T-helper 17 cell (primary cell): ENCODE results near the gene IKZF2. TPM values are rescaled to one million over a fixed set of nuclear protein-coding genes. Genes with fewer than 3 reads are reported as not detected.

ENCODE experiments used
- ATAC-seq: fragments of 150-1000 bp; cut with Tn5 transposase; 2 replicates; pipeline ENCODE4 v1.10.0; 2021; ENCODE audit warnings: mild to moderate bottlenecking, moderate library complexity
- DNase-seq, 3 donors: peaks; one replicate each; pipeline versions ENCODE4 v3.0.0 to v3.0.0-alpha.2; 2020 to 2021
- H3K9me3 ChIP-seq: one replicate; pipeline ENCODE4 v1.7.0; 2013; ENCODE audit warnings: low read length, mild to moderate bottlenecking; ENCODE audit not compliant: control insufficient read depth, poor library complexity, severe bottlenecking
- H3K27ac Mint-ChIP-seq: one replicate; pipeline ENCODE4 v1.8.0; 2022; ENCODE audit warnings: mild to moderate bottlenecking, moderate library complexity, mixed read lengths
- H3K27me3 Mint-ChIP-seq: one replicate; pipeline ENCODE4 v1.8.0; 2022; ENCODE audit warnings: mixed read lengths
- H3K36me3 Mint-ChIP-seq: one replicate; pipeline ENCODE4 v1.8.0; 2022; ENCODE audit warnings: low read depth, mixed read lengths
- H3K4me1 Mint-ChIP-seq: one replicate; pipeline ENCODE4 v1.8.0; 2022; ENCODE audit warnings: mild to moderate bottlenecking, mixed read lengths
- H3K4me3 Mint-ChIP-seq: one replicate; pipeline ENCODE4 v1.8.0; 2022; ENCODE audit warnings: mild to moderate bottlenecking, moderate library complexity, mixed read lengths
- total RNA-seq, 4 donors: library from RNA in 2 of 4; stranded (reverse) in 2 of 4; gene quantifications; one replicate each; pipeline ENCODE4 v1.2.3 and lab custom pipeline; 2022 to 2026

IKZF2 gene
- total RNA-seq, 2 donors from 2014 or later, result 11.9 to 23.9 TPM

DNA sequence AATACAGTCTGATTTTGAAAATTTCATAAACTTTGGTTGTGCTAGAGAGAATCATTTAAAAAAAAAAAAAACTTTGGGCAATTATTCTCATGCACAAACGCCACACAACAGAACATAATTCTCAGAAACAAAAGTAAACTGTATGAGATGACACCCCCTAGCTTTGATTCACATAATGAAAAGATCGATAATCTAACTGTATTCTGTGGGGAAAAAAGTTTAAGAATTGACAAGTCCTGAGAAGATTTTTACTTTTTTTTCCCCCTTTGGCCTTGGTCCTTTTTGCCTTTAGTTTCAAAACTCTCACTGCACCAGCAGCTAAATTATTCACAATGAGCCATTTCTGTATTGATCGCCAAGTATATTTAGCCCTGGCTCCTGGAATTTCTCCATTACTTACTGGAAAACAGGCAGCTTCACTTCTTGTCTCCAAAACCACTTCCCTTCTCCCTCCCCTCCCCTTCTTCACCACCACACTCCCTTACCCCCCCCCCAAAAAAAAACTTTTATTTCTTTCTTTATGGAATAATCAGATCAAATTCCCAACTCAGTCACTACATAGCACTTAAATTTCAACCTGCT is 2.0 kb downstream of the IKZF2 start:
- Mint-ChIP-seq H3K4me3 (peak overlapping the region; percentile 91), H3K4me1 (peaks cover 19% of the 10 kb centered on the region), H3K27me3 (peaks cover 27% of the 10 kb centered on the region), H3K36me3 (no peaks in the 10 kb centered on the region), H3K27ac (peak overlapping the region; percentile 84)
- H3K9me3 ChIP-seq, result no peaks in the 10 kb centered on the region
- no peak for ATAC-seq
- no peak for DNase-seq

DNA sequence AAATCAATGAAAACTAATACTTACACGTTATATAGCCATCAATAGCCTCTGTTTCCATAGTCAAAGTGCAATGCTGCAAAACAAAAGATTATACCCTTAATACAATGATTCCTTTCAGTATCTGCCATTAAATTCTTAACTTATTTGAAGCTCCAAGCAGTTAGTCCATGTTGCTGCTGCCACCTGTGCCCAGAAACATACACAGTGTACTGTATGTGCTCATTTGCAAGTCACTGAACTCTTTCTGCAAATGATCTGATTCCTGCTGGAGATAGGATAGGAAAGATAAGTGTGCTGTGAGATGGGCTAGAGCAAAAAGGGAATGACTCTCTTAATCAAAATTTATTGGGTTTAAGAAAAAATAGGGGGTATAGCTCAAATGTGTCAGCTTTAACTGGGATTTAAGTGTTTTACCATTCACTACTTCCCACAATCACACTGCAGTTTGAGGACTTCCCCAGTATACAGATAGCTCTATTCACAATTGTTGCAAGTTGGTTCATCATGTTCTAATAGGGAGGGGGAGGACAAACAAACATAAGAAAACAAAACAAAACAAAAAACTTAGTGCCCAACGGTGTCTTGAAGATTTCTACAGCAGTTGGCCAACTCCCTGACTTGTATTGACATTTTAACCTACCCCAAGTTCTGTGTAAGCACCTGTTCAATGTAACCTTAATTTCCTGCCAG is 2.7 kb downstream of the IKZF2 start:
- no peaks in the 10 kb centered on the region for H3K9me3 ChIP-seq
- Mint-ChIP-seq H3K27ac (peak overlapping the region; percentile 84), H3K27me3 (peaks cover 27% of the 10 kb centered on the region), H3K4me1 (peaks cover 19% of the 10 kb centered on the region), H3K36me3 (no peaks in the 10 kb centered on the region), H3K4me3 (peak overlapping the region; percentile 91)
- DNase-seq, result no peak
- no peak for ATAC-seq

DNA sequence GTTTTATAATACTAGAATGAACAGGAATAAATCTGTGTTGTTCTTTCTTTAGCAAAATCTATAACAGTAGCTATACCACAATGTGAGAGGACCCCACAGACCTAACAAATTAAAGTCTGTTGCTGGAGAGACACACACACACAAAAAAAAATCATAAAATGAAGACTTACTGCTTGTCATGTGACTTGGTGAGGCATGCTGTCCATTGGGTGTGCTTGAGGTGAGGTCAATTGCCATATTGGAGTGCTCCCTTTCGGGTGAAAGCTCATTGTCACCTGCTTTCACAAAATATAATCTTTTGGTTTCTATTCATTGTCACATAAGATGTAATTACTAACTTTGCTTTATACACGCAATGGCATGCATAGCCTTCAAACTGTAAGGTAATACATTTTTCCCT is 3.9 kb downstream of the IKZF2 start:
- Mint-ChIP-seq H3K27ac (no peak overlapping the region), H3K4me3 (no peak overlapping the region), H3K27me3 (peaks cover 27% of the 10 kb centered on the region), H3K4me1 (peaks cover 18% of the 10 kb centered on the region), H3K36me3 (no peaks in the 10 kb centered on the region)
- ATAC-seq (no peak), DNase-seq (no peak)
- H3K9me3 ChIP-seq, result no peaks in the 10 kb centered on the region

DNA sequence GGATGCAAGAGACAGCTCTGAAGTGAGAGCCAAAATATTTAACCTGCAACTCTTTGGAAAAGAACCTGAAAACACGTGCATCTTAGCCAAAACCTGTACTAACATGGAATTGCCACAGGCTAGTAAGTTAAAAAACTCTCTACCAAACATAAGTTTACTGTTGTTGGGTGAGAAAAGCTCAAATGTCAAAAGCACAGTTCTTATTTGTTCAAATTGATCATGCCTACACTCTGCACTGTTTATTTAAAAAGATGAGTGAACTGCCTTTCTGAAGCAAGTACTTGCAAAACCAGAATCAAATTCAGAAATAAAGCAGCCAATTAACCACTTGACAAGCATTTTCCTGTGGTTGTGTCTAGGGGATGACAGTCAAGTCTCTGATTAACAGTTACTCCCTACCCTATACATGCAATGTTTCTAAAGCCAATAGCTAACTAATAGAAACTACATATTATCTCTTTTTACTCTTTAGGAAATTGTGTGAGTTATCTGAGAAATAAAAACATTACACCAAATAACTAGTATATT is 5.6 kb downstream of the IKZF2 start:
- ATAC-seq (peak; percentile 20), DNase-seq (no peak)
- Mint-ChIP-seq H3K36me3 (no peaks in the 10 kb centered on the region), H3K27me3 (peaks cover 28% of the 10 kb centered on the region), H3K4me3 (no peak overlapping the region), H3K4me1 (peaks cover 16% of the 10 kb centered on the region), H3K27ac (no peak overlapping the region)
- no peaks in the 10 kb centered on the region for H3K9me3 ChIP-seq

DNA sequence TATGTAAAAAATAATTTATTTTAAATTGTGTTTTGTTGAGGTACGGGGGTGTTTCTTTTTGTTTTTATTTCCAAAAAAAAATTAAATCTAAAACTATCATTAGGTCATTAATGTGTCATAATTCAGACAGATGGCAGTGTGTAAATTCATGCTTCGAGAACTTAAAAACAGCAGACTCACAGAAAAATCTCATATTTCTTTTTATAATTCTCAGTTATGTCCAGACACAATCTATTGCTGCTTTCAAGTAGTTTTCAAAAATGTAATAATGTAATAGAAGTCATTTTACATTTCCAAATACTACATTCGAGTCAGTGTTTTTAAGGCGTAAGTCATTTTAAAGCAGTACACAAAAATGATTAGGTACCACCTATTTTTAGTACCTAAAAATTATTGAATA is 14.3 kb downstream of the IKZF2 start:
- no peak overlapping the region for H3K27ac Mint-ChIP-seq
- ATAC-seq (no peak), DNase-seq (no peak)
- H3K9me3 ChIP-seq, result no peaks in the 10 kb centered on the region
- H3K4me1 Mint-ChIP-seq, result no peaks in the 10 kb centered on the region
- H3K27me3 Mint-ChIP-seq, result peaks cover under 1% of the 10 kb centered on the region
- H3K4me3 Mint-ChIP-seq, result no peak overlapping the region
- H3K36me3 Mint-ChIP-seq, result no peaks in the 10 kb centered on the region

DNA sequence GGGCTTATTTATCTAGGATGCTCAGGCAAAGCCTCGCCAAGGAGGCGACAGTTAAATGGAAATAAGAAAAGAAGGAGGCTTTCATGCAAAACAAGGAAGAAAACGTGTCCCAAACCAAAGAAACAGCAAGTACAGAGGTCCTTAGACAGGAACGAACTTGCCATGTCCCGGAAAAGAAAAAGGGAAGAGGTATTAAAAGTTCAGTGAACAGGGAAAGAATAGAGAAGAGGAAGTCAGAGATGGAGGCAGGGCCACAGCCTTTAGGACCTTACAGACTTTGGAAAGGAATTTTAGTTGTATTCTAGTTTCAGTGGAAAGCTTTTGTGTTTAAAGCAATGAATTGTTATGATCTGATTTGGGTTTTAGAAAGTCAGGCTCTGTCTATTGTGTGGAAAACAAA is 22.1 kb downstream of the IKZF2 start:
- no peaks in the 10 kb centered on the region for H3K4me1 Mint-ChIP-seq
- H3K9me3 ChIP-seq, result no peaks in the 10 kb centered on the region
- no peaks in the 10 kb centered on the region for H3K27me3 Mint-ChIP-seq
- peak overlapping the region; percentile 0 for H3K27ac Mint-ChIP-seq
- no peaks in the 10 kb centered on the region for H3K36me3 Mint-ChIP-seq
- no peak overlapping the region for H3K4me3 Mint-ChIP-seq
- ATAC-seq (no peak), DNase-seq (no peak)

DNA sequence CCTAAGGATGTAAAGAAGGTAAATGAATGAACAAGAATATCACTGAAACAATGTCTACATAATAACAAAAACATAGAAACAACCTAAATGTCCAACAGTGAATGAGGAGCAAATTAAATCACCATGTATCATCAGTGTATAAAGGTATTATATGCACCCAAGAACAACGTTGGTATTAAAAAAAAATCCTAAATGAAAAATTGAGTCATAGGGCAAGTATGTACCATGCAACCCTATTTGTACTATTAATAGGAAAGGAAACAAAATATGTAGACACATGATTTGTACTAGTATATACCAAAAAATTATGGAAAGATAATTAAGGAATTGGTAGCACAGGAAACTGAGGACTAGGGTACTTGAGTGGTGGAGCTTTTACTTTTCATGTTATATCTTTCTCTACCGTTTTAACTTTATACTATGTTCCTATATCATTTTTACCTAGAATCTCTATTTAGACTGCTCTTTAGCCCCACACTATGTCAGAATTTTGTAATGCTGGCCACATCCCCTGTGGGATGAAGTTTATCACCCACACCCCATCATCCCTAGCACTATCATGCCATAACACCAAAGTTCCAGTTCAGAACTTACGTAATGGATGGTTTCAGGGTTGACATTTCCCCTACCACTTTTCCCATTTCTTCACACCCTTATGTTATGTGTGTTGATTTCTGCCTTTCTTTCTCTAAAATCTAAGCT is 25.6 kb downstream of the IKZF2 start:
- Mint-ChIP-seq H3K4me3 (no peak overlapping the region), H3K4me1 (no peaks in the 10 kb centered on the region), H3K36me3 (no peaks in the 10 kb centered on the region), H3K27me3 (no peaks in the 10 kb centered on the region), H3K27ac (no peak overlapping the region)
- ATAC-seq (no peak), DNase-seq (no peak)
- no peaks in the 10 kb centered on the region for H3K9me3 ChIP-seq

DNA sequence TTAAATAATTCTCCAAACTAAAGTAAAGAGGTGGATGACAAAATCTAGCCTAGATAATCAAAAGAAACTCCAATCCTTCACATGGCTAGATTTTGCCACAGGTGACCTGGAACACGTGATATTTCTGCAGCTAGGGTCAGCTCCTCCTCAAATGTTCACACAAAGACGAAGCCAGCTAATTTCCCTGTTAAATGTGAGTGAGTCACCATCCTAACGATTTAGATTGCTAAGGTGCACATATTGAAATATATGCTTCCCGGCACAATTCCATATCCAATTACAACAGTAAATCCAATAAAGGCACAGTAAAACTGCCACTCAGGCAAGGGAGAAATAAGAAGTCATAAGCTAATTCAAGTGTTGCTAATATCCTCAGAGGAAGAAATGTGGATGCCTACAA is 28.7 kb downstream of the IKZF2 start:
- no peak for ATAC-seq
- H3K27me3 Mint-ChIP-seq, result no peaks in the 10 kb centered on the region
- peak overlapping the region; percentile 79 for H3K27ac Mint-ChIP-seq
- peaks cover 16% of the 10 kb centered on the region for H3K4me1 Mint-ChIP-seq
- no peaks in the 10 kb centered on the region for H3K9me3 ChIP-seq
- H3K4me3 Mint-ChIP-seq, result no peak overlapping the region
- DNase-seq, result no peak
- no peaks in the 10 kb centered on the region for H3K36me3 Mint-ChIP-seq

DNA sequence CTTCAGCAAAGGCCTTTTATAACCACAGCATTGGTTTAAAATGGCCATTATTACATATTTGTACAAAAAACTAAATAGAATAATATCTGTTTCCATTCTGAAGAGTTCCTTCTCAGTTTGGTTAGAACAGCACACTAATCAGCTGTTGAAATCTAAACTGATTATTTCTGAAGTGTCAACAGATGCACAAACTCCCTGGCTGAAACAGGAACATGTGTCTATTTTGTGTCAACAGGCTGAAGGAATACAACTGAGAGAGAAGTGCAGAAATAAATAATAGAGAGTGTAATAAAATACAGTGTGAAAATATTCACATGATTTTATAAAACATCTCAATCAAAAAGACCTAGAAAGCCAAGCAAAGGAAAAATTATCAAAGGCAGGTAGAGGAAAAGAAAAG is 29.7 kb downstream of the IKZF2 start:
- Mint-ChIP-seq H3K4me3 (no peak overlapping the region), H3K27ac (peak overlapping the region; percentile 79), H3K36me3 (no peaks in the 10 kb centered on the region), H3K4me1 (peaks cover 19% of the 10 kb centered on the region), H3K27me3 (no peaks in the 10 kb centered on the region)
- DNase-seq, result no peak
- ATAC-seq, result no peak
- H3K9me3 ChIP-seq, result no peaks in the 10 kb centered on the region

DNA sequence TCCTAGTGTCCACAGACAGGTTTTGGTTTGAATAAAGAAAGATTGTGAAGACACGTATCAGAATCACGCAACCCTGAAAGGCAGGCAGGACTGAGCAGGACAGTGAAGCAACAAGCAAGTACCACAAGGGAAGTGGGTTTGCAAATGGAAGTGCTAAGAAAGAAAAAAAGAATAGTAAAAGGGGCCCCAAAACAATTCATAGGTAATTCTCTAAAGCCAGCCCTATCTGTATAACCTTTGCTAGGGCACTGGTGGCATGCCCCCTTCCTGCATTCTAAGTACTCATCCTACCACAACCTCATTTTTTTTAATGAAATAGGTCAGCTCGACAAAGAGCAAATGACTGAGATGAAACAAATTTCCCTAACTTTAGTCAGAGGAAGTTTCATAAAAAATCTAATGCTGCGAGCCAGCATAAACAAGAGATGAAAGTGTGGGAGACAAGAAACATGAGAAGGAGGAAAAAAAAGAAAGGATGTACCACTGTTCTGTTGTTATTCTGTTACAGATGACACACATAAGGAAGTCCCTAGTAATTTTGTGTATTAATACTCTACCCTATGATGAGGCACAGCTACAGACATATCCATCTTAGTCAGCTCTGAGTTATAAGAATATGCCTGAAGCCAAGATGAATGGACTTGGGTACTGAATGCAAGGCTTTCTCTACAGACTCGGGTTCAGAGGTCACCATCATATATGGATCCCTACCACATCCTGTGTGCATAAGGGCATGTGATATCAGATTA is 32.2 kb downstream of the IKZF2 start:
- Mint-ChIP-seq H3K27ac (peak overlapping the region; percentile 90), H3K4me1 (peaks cover 19% of the 10 kb centered on the region), H3K36me3 (no peaks in the 10 kb centered on the region), H3K4me3 (peak overlapping the region; percentile 71), H3K27me3 (no peaks in the 10 kb centered on the region)
- ATAC-seq (peak; percentile 86), DNase-seq (no peak)
- no peaks in the 10 kb centered on the region for H3K9me3 ChIP-seq

DNA sequence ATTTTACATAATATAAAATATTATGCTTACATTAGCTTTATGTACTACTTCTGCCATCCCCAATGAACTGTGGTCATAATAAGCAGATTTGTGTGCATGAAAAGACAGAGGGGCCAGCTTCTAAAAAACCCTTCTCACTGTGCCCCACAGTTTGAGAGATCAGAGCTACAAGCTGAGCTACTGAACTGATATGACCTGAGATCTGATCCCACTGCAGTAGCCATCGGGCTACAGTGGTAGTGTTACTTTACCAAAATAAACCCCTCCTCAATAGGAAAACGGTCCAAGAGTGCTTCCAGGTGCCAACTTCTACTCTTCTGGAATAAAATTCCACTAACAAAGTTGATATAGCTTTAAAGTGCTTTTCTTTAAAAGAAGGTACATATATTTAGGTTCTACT is 43.1 kb downstream of the IKZF2 start:
- ATAC-seq (no peak), DNase-seq (no peak)
- peaks cover 7% of the 10 kb centered on the region for H3K27me3 Mint-ChIP-seq
- H3K27ac Mint-ChIP-seq, result no peak overlapping the region
- H3K4me3 Mint-ChIP-seq, result no peak overlapping the region
- H3K4me1 Mint-ChIP-seq, result peaks cover 3% of the 10 kb centered on the region
- H3K36me3 Mint-ChIP-seq, result no peaks in the 10 kb centered on the region
- no peaks in the 10 kb centered on the region for H3K9me3 ChIP-seq

DNA sequence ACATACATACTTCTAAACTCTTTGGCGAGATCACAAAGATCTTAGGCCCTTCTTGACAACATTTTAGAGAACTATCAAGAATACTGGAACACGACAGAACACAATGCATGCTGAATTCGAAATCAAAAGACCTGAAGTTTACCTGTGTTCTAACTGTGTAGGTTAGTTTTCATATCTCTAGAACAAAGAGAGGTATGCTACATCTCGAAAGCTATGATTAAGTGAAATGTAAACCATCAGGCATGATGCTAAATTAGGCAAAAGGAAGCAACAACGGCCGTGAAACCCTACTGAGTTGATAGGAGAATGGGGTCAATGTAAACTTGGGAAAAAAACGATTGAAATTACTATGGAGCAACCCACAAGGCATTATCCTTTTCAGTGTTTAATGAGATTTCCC is 43.7 kb downstream of the IKZF2 start:
- no peaks in the 10 kb centered on the region for H3K9me3 ChIP-seq
- Mint-ChIP-seq H3K27ac (peak overlapping the region; percentile 0), H3K27me3 (peaks cover 7% of the 10 kb centered on the region), H3K4me3 (no peak overlapping the region), H3K36me3 (no peaks in the 10 kb centered on the region), H3K4me1 (peaks cover 3% of the 10 kb centered on the region)
- ATAC-seq (no peak), DNase-seq (no peak)

DNA sequence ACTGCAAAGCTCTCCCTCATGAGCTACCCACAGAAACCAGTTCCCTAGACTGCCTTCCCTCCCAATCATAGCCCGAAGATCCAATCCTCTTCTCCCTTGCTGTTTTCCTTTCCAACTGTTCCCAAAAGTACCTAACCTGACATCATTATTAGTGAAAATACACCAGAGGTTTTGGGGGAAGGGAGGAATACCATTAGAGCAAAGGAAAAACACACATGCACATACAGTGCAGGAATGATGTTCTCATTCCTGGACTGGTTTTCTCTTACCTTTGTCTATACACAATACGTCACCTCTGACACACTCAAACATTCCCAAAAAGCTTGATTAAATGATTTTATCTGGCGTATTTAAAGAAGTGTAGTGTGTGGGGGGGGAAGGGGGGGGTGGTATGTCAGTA is 46.2 kb downstream of the IKZF2 start:
- DNase-seq (no peak), ATAC-seq (no peak)
- no peak overlapping the region for H3K27ac Mint-ChIP-seq
- no peaks in the 10 kb centered on the region for H3K36me3 Mint-ChIP-seq
- peaks cover 3% of the 10 kb centered on the region for H3K4me1 Mint-ChIP-seq
- no peaks in the 10 kb centered on the region for H3K9me3 ChIP-seq
- H3K4me3 Mint-ChIP-seq, result no peak overlapping the region
- H3K27me3 Mint-ChIP-seq, result peaks cover 7% of the 10 kb centered on the region
